ENCODE results near the gene TEAD1. TPM values are rescaled to one million over a fixed set of nuclear protein-coding genes. Genes with fewer than 3 reads are reported as not detected.

TEAD1 gene
- total and polyA plus RNA-seq, 9 donors, result 20.0 to 84.1 (median 67.6) TPM

GRCh38 chr11:12684816-12685215 is 10.6 kb downstream of the TEAD1 start:
- TF ChIP-seq POLR2A (IDR thresholded peaks at IDR 0.05), result no peak
- TF ChIP-seq EP300 (IDR thresholded peaks at IDR 0.05), result no peak
- TF ChIP-seq CTCF (IDR thresholded peaks at IDR 0.05), result no peak
- WGBS, 3 donors, result 80 to 92% (median 89%) methylated on average over 1 of the region's 1 CpG
- Histone ChIP-seq H3K27ac (no peak overlapping the region), H3K4me3 (no peak overlapping the region), H3K36me3 (no peaks in the 10 kb centered on the region), H3K9me3 (no peaks in the 10 kb centered on the region), H3K4me1 (ENCODE audit: insufficient read depth) (peaks cover 25% of the 10 kb centered on the region), H3K27me3 (no peaks in the 10 kb centered on the region)
- DNase-seq, result no peak
- intact Hi-C loops (cut with DNase I), result loop anchor here in 2 of 4 donors (5.0 to 10.0 kb wide), 2 partner anchors 130 to 202 kb away; no protein-coding TSS in a partner anchor

- no peaks in the 10 kb centered on the region for H3K9me3 ChIP-seq
- H3K4me3 ChIP-seq, result no peak overlapping the region
- peaks cover 25% of the 10 kb centered on the region for H3K4me1 ChIP-seq (ENCODE audit: insufficient read depth)
- WGBS, 3 donors, result 74 to 82% (median 77%) methylated on average over 3 of the region's 3 CpGs
- H3K27me3 ChIP-seq, result no peaks in the 10 kb centered on the region
- H3K36me3 ChIP-seq, result no peaks in the 10 kb centered on the region
- intact Hi-C loops (cut with DNase I), result loop anchor here in 1 of 4 donors (10.0 kb wide), 1 partner anchor 130 kb away; no protein-coding TSS in a partner anchor
- H3K27ac ChIP-seq, result no peak overlapping the region
- TF ChIP-seq CTCF (IDR thresholded peaks at IDR 0.05), result no peak
- no peak for TF ChIP-seq POLR2A (IDR thresholded peaks at IDR 0.05)
- TF ChIP-seq EP300 (IDR thresholded peaks at IDR 0.05), result no peak
- no peak for DNase-seq
Observed at GRCh38 chr11:12685229-12685628, 11.0 kb downstream of the TEAD1 start.

- Histone ChIP-seq H3K4me3 (no peak overlapping the region), H3K36me3 (no peaks in the 10 kb centered on the region), H3K27me3 (no peaks in the 10 kb centered on the region), H3K27ac (no peak overlapping the region), H3K4me1 (ENCODE audit: insufficient read depth) (peaks cover 27% of the 10 kb centered on the region), H3K9me3 (no peaks in the 10 kb centered on the region)
- TF ChIP-seq CTCF (IDR thresholded peaks at IDR 0.05) (no peak), EP300 (IDR thresholded peaks at IDR 0.05) (no peak)
- DNase-seq, result no peak
- intact Hi-C loops (cut with DNase I), result loop anchor here in 1 of 4 donors (10.0 kb wide), 1 partner anchor 128 kb away; no protein-coding TSS in a partner anchor
- WGBS, 3 donors, result 89 to 93% (median 90%) methylated on average over 2 of the region's 2 CpGs
Observed at GRCh38 chr11:12686246-12687060, 12.2 kb downstream of the TEAD1 start.

GRCh38 chr11:12687216-12687623 is 13.0 kb downstream of the TEAD1 start:
- DNase-seq, result no peak
- Histone ChIP-seq H3K4me1 (ENCODE audit: insufficient read depth) (peaks cover 27% of the 10 kb centered on the region), H3K27ac (no peak overlapping the region), H3K4me3 (no peak overlapping the region), H3K27me3 (no peaks in the 10 kb centered on the region), H3K9me3 (no peaks in the 10 kb centered on the region), H3K36me3 (no peaks in the 10 kb centered on the region)
- 68 to 77% (median 77%) methylated on average over 1 of the region's 1 CpG for WGBS, 3 donors
- no peak for TF ChIP-seq POLR2A (IDR thresholded peaks at IDR 0.05)
- no peak for TF ChIP-seq EP300 (IDR thresholded peaks at IDR 0.05)
- TF ChIP-seq CTCF (IDR thresholded peaks at IDR 0.05), result no peak
- intact Hi-C loops (cut with DNase I), result loop anchor here in 1 of 4 donors (10.0 kb wide), 1 partner anchor 128 kb away; no protein-coding TSS in a partner anchor
